HG03354 (cell line): Measurements from ENCODE around the gene ARID1A.
"Not testable (repeated sequence)": the region's sequence is repeated elsewhere in the genome, so short reads cannot be mapped to it uniquely, and the experiment has no call there.

Source experiments
- ATAC-seq: cut with Tn5 transposase; IDR thresholded peaks from one replicate; pipeline ENCODE4 v1.9.1; 2021; ENCODE audit warnings: mild to moderate bottlenecking; ENCODE audit not compliant: unreplicated experiment, poor library complexity, severe bottlenecking

ARID1A gene

GRCh38 chr1:26784886-26785285, 89.1 kb downstream of the ARID1A start:
- ATAC-seq = no peak

GRCh38 chr1:26785611-26786436, 90.0 kb downstream of the ARID1A start:
- ATAC-seq = no peak

- ATAC-seq = peak; percentile 15
Measured at GRCh38 chr1:26786437-26787380, 90.9 kb downstream of the ARID1A start.

GRCh38 chr1:26787381-26787705, 91.5 kb downstream of the ARID1A start:
- ATAC-seq = peak; percentile 48

GRCh38 chr1:26787706-26788514, 92.1 kb downstream of the ARID1A start, which contains the start of gene PIGV:
Gene PIGV, plus strand, starts transcription at chr1:26787950. Its CDS starts 2,866 bp downstream, at chr1:26790816.
- ATAC-seq = peak; percentile 70

GRCh38 chr1:26788515-26788785, 92.6 kb downstream of the ARID1A start:
- ATAC-seq = no peak

GRCh38 chr1:26788836-26789611, 93.2 kb downstream of the ARID1A start:
- ATAC-seq = peak; percentile 26

- ATAC-seq = no peak
Measured at GRCh38 chr1:26789612-26789865, 93.7 kb downstream of the ARID1A start.

- ATAC-seq = no peak
Measured at GRCh38 chr1:26789931-26790330, 94.1 kb downstream of the ARID1A start.

- no peak for ATAC-seq
Measured at GRCh38 chr1:26790551-26790953, 94.7 kb downstream of the ARID1A start.

- no peak for ATAC-seq
Measured at GRCh38 chr1:26791148-26791547, 95.3 kb downstream of the ARID1A start.

- ATAC-seq = no peak
Measured at GRCh38 chr1:26791626-26792025, 95.8 kb downstream of the ARID1A start.

GRCh38 chr1:26792924-26793323, 97.1 kb downstream of the ARID1A start:
- no peak for ATAC-seq

GRCh38 chr1:26794391-26794790, 98.6 kb downstream of the ARID1A start:
- ATAC-seq = no peak

- no peak for ATAC-seq
Measured at GRCh38 chr1:26797627-26798026, 101.8 kb downstream of the ARID1A start.

GRCh38 chr1:26799479-26800142, 103.8 kb downstream of the ARID1A start:
- no peak for ATAC-seq

GRCh38 chr1:26803932-26804331, 108.1 kb downstream of the ARID1A start:
- not testable (repeated sequence) for ATAC-seq

- ATAC-seq = not testable (repeated sequence)
Measured at GRCh38 chr1:26810105-26810504, 114.3 kb downstream of the ARID1A start.

- no peak for ATAC-seq
Measured at GRCh38 chr1:26811057-26811456, 115.2 kb downstream of the ARID1A start.
